ENCODE data around the gene C15orf40. TPM values are rescaled to one million over a fixed set of nuclear protein-coding genes. Genes with fewer than 3 reads are reported as not detected.

The C15orf40 gene
- total RNA-seq, 1 donor from 2014 or later: 23.1 TPM

GRCh38 chr15:82964890-82965289 is 46.5 kb downstream of the C15orf40 start:
- Mint-ChIP-seq H3K27ac (ENCODE audit: unreplicated experiment) (no peak overlapping the region), H3K9me3 (no peaks in the 10 kb centered on the region), H3K27me3 (ENCODE audit: low read depth) (no peaks in the 10 kb centered on the region), H3K4me3 (no peak overlapping the region), H3K36me3 (ENCODE audit: low read depth) (peaks cover 2% of the 10 kb centered on the region), H3K4me1 (no peaks in the 10 kb centered on the region)
- TF ChIP-seq, protein P1, sequence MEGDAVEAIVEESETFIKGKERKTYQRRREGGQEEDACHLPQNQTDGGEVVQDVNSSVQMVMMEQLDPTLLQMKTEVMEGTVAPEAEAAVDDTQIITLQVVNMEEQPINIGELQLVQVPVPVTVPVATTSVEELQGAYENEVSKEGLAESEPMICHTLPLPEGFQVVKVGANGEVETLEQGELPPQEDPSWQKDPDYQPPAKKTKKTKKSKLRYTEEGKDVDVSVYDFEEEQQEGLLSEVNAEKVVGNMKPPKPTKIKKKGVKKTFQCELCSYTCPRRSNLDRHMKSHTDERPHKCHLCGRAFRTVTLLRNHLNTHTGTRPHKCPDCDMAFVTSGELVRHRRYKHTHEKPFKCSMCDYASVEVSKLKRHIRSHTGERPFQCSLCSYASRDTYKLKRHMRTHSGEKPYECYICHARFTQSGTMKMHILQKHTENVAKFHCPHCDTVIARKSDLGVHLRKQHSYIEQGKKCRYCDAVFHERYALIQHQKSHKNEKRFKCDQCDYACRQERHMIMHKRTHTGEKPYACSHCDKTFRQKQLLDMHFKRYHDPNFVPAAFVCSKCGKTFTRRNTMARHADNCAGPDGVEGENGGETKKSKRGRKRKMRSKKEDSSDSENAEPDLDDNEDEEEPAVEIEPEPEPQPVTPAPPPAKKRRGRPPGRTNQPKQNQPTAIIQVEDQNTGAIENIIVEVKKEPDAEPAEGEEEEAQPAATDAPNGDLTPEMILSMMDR (conservative IDR thresholded peaks at IDR 0.05): no peak
- no peak for DNase-seq (ENCODE audit: low read depth, low spot score)

DNA sequence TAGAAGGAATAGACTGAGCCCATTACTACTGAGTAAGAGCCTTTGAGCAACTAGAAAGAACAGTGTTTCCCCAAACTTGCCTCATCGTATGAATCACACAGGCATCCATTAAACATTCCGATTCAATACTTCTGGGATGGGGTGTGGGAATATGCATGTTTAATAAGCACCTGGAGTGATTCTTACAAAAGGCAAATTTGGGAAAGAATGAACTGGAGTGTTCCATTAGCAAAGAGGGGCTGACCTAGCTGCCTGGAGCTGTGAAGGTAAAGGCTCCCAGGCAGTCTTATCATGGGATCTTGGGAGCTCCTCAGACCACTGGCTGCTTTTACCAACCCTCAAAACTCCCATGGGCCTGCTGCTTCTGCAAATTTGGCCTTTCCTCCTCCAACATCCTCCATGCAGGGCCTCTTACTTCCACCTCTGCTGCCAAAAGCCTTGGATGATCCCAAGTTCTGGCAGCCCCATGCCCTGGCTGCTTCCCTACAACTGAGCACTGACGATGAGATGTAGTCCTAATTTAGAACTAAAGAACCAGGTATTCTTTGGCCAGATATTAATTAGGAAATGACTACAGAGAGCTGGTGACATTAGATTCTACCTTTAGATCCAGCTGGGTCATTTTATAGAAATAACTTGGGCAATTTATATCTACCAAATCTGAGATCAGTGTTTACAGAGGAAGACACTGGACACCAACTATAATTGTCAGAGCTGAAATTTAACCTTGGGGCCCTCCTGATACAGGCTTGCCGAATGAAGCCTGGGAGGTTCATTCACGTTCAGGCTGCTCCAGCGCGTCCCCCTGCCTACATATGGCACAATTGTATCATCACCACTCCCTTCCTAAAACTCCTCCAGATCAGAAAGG is 47.7 kb downstream of the C15orf40 start:
- Mint-ChIP-seq H3K4me1 (no peaks in the 10 kb centered on the region), H3K4me3 (no peak overlapping the region), H3K27ac (ENCODE audit: unreplicated experiment) (no peak overlapping the region), H3K27me3 (ENCODE audit: low read depth) (no peaks in the 10 kb centered on the region), H3K9me3 (no peaks in the 10 kb centered on the region), H3K36me3 (ENCODE audit: low read depth) (peaks cover 3% of the 10 kb centered on the region)
- DNase-seq (ENCODE audit: low read depth, low spot score): no peak
- TF ChIP-seq, protein P1 (conservative IDR thresholded peaks at IDR 0.05): no peak

GRCh38 chr15:82960766-82961165 is 50.7 kb downstream of the C15orf40 start:
- Mint-ChIP-seq H3K9me3 (no peaks in the 10 kb centered on the region), H3K27ac (ENCODE audit: unreplicated experiment) (no peak overlapping the region), H3K4me1 (no peaks in the 10 kb centered on the region), H3K4me3 (no peak overlapping the region), H3K36me3 (ENCODE audit: low read depth) (peaks cover 3% of the 10 kb centered on the region), H3K27me3 (ENCODE audit: low read depth) (no peaks in the 10 kb centered on the region)
- DNase-seq (ENCODE audit: low read depth, low spot score): no peak
- TF ChIP-seq, protein P1 (conservative IDR thresholded peaks at IDR 0.05): no peak

DNA sequence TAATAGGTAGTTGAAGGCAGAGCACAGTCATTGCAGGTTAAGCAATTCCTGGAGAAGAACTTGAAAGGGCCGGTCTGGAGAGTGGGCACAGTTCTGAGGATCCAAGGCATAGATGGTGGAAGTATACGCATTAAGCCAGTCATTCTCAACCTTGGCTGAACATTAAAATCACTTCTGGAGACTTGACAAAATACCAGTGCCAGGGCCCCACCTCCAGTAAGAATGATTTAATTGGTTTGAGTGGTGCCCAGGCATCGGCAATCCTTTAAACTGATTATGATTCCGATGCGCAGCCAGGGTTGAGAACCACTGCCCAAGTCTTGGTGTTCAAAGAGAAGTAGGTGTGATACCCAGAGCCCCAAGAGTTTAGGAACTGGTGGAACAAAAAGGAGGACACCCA is 52.0 kb downstream of the C15orf40 start:
- Mint-ChIP-seq H3K27me3 (ENCODE audit: low read depth) (no peaks in the 10 kb centered on the region), H3K9me3 (no peaks in the 10 kb centered on the region), H3K4me3 (no peak overlapping the region), H3K4me1 (no peaks in the 10 kb centered on the region), H3K27ac (ENCODE audit: unreplicated experiment) (no peak overlapping the region), H3K36me3 (ENCODE audit: low read depth) (peaks cover 3% of the 10 kb centered on the region)
- TF ChIP-seq, protein P1 (conservative IDR thresholded peaks at IDR 0.05): no peak
- DNase-seq (ENCODE audit: low read depth, low spot score): no peak

DNA sequence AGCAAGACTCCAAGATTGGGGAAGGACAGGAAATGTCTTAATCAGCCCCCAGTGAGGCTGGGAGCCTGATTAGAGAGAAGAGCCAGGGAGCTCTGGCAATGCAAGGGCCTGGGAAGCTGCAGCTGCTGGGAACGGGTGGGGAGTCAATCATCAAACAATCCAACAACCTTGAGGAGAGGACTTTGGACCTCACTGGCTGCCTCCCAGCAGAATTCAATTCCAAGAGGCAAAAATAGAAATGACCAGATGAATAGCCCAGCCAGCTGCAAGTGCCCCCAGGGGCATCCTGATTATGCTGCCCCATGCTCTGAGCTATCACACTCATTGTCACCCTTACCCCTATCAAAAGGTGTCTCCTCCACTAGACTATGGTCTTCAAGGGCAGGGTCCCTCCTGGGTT is 52.8 kb downstream of the C15orf40 start:
- H3K27ac Mint-ChIP-seq (ENCODE audit: unreplicated experiment): no peak overlapping the region
- no peaks in the 10 kb centered on the region for H3K4me1 Mint-ChIP-seq
- no peak for DNase-seq (ENCODE audit: low read depth, low spot score)
- H3K27me3 Mint-ChIP-seq (ENCODE audit: low read depth): no peaks in the 10 kb centered on the region
- TF ChIP-seq, protein P1 (conservative IDR thresholded peaks at IDR 0.05): no peak
- no peaks in the 10 kb centered on the region for H3K9me3 Mint-ChIP-seq
- H3K36me3 Mint-ChIP-seq (ENCODE audit: low read depth): peaks cover 3% of the 10 kb centered on the region
- no peak overlapping the region for H3K4me3 Mint-ChIP-seq
